ENCODE results near the gene AP1S1. TPM values are rescaled to one million over a fixed set of nuclear protein-coding genes. Genes with fewer than 3 reads are reported as not detected.

Gene AP1S1
- total and polyA plus RNA-seq, 9 of the 15 experiments (the other 6 are each of a cell fraction or from before 2014, with no cell fraction given), result 4.4 to 149 (median 89.4) TPM

- TF ChIP-seq PBX2 (CRISPR knock-in tag; IDR thresholded peaks at IDR 0.05; ENCODE audit: low read depth), result no peak
- TF ChIP-seq PBX2 (tag; conservative IDR thresholded peaks at IDR 0.05; ENCODE audit: low read depth), result no peak
- TF ChIP-seq CHD1 (IDR thresholded peaks at IDR 0.05; ENCODE audit: low read length), result no peak
- no peak for TF ChIP-seq ZNF717 (CRISPR knock-in tag; IDR thresholded peaks at IDR 0.05)
- TF ChIP-seq RBBP5 (IDR thresholded peaks at IDR 0.05; ENCODE audit: borderline replicate concordance, insufficient read depth, low read length, poor library complexity, severe bottlenecking), result no peak
- no peak for TF ChIP-seq ZNF232 (CRISPR knock-in tag; IDR thresholded peaks at IDR 0.05)
- TF ChIP-seq ATF7 (IDR thresholded peaks at IDR 0.05), result no peak
- no peak for TF ChIP-seq ZNF518B (CRISPR knock-in tag; IDR thresholded peaks at IDR 0.05)
- TF ChIP-seq ZBTB5 (IDR thresholded peaks at IDR 0.05), result no peak
- no peak for TF ChIP-seq RNF219 (CRISPR knock-in tag; IDR thresholded peaks at IDR 0.05)
- TF ChIP-seq HMBOX1 (IDR thresholded peaks at IDR 0.05), result no peak
- no peak for TF ChIP-seq VEZF1 (CRISPR knock-in tag; IDR thresholded peaks at IDR 0.05)
- TF ChIP-seq ZNF696 (CRISPR knock-in tag; conservative IDR thresholded peaks at IDR 0.05), result no peak
These were observed 47.7 kb downstream of the AP1S1 start (continued) for GRCh38 chr7:101201695-101202602.
